IPS-20b (cell line): ENCODE results near the gene UTP14C.
A peak's percentile ranks its signal among the peaks of the same experiment; 100 is the strongest.

Experiments used
- H3K27ac ChIP-seq: one replicate; pipeline ENCODE4 v1.5.1; 2013; ENCODE audit warnings: low read length
- H3K27me3 ChIP-seq: 2 replicates; pipeline ENCODE4 v1.6.1; 2013; ENCODE audit warnings: mild to moderate bottlenecking, low read length, inconsistent platforms; ENCODE audit not compliant: insufficient read depth
- H3K36me3 ChIP-seq: 2 replicates; pipeline ENCODE4 v1.6.1; 2013; ENCODE audit warnings: low read depth, mild to moderate bottlenecking, inconsistent platforms, low read length, moderate library complexity; ENCODE audit not compliant: insufficient read depth
- H3K4me1 ChIP-seq: 2 replicates; pipeline ENCODE4 v1.6.1; 2013; ENCODE audit warnings: mild to moderate bottlenecking, control low read depth, inconsistent platforms, low read length, moderate library complexity; ENCODE audit not compliant: insufficient read depth
- H3K4me3 ChIP-seq: 2 replicates; pipeline ENCODE4 v1.5.1; 2013; ENCODE audit warnings: mild to moderate bottlenecking, low read length, inconsistent platforms
- H3K9ac ChIP-seq: 2 replicates; pipeline ENCODE4 v1.6.1; 2013; ENCODE audit warnings: low read depth, mild to moderate bottlenecking, inconsistent platforms, low read length, moderate library complexity
- H3K9me3 ChIP-seq: 2 replicates; pipeline ENCODE4 v1.6.1; 2013; ENCODE audit warnings: mild to moderate bottlenecking, low read depth, low read length, inconsistent platforms; ENCODE audit not compliant: insufficient read depth

UTP14C gene

GRCh38 chr13:51995677-51996551, 28.6 kb upstream of the UTP14C start:
- Histone ChIP-seq H3K27ac (no peak overlapping the region), H3K4me3 (no peak overlapping the region), H3K4me1 (peaks cover 15% of the 10 kb centered on the region), H3K9ac (no peak overlapping the region), H3K27me3 (no peaks in the 10 kb centered on the region), H3K36me3 (no peaks in the 10 kb centered on the region), H3K9me3 (no peaks in the 10 kb centered on the region)

GRCh38 chr13:51996641-51997040, 27.9 kb upstream of the UTP14C start:
- H3K36me3 ChIP-seq = no peaks in the 10 kb centered on the region
- no peak overlapping the region for H3K4me3 ChIP-seq
- H3K27me3 ChIP-seq = no peaks in the 10 kb centered on the region
- no peak overlapping the region for H3K9ac ChIP-seq
- no peak overlapping the region for H3K27ac ChIP-seq
- H3K9me3 ChIP-seq = no peaks in the 10 kb centered on the region
- peaks cover 15% of the 10 kb centered on the region for H3K4me1 ChIP-seq

GRCh38 chr13:51997186-51997585, 27.3 kb upstream of the UTP14C start:
- Histone ChIP-seq H3K36me3 (no peaks in the 10 kb centered on the region), H3K27ac (no peak overlapping the region), H3K4me3 (no peak overlapping the region), H3K9me3 (no peaks in the 10 kb centered on the region), H3K9ac (no peak overlapping the region), H3K27me3 (no peaks in the 10 kb centered on the region), H3K4me1 (peaks cover 15% of the 10 kb centered on the region)

GRCh38 chr13:51997641-51998330, 26.7 kb upstream of the UTP14C start:
- Histone ChIP-seq H3K4me3 (no peak overlapping the region), H3K9ac (no peak overlapping the region), H3K36me3 (no peaks in the 10 kb centered on the region), H3K27ac (no peak overlapping the region), H3K9me3 (no peaks in the 10 kb centered on the region), H3K27me3 (no peaks in the 10 kb centered on the region), H3K4me1 (peaks cover 15% of the 10 kb centered on the region)

GRCh38 chr13:51998723-51999509, 25.6 kb upstream of the UTP14C start:
- peak overlapping the region; percentile 3; the same call in 1 of the 2 replicates for H3K4me3 ChIP-seq
- H3K36me3 ChIP-seq = no peaks in the 10 kb centered on the region
- H3K9me3 ChIP-seq = no peaks in the 10 kb centered on the region
- H3K27ac ChIP-seq = no peak overlapping the region
- H3K4me1 ChIP-seq = peaks cover 15% of the 10 kb centered on the region
- peak overlapping the region; percentile 35; the same call in 1 of the 2 replicates for H3K9ac ChIP-seq
- H3K27me3 ChIP-seq = no peaks in the 10 kb centered on the region

- Histone ChIP-seq H3K4me1 (peaks cover 15% of the 10 kb centered on the region), H3K9ac (no peak overlapping the region; the same call in 1 of the 2 replicates), H3K4me3 (no peak overlapping the region), H3K9me3 (no peaks in the 10 kb centered on the region), H3K36me3 (no peaks in the 10 kb centered on the region), H3K27ac (no peak overlapping the region), H3K27me3 (no peaks in the 10 kb centered on the region)
Observed at GRCh38 chr13:51999510-51999911, 25.0 kb upstream of the UTP14C start.

- Histone ChIP-seq H3K27ac (no peak overlapping the region), H3K27me3 (no peaks in the 10 kb centered on the region), H3K36me3 (no peaks in the 10 kb centered on the region), H3K4me1 (peaks cover 15% of the 10 kb centered on the region), H3K4me3 (no peak overlapping the region), H3K9me3 (no peaks in the 10 kb centered on the region), H3K9ac (no peak overlapping the region)
Observed at GRCh38 chr13:51999921-52000320, 24.6 kb upstream of the UTP14C start.

GRCh38 chr13:52001120-52001731, 23.3 kb upstream of the UTP14C start:
- Histone ChIP-seq H3K9me3 (no peaks in the 10 kb centered on the region), H3K27ac (no peak overlapping the region), H3K36me3 (no peaks in the 10 kb centered on the region), H3K27me3 (no peaks in the 10 kb centered on the region), H3K4me1 (peaks cover 15% of the 10 kb centered on the region), H3K9ac (no peak overlapping the region), H3K4me3 (no peak overlapping the region)

- H3K27me3 ChIP-seq = no peaks in the 10 kb centered on the region
- H3K9me3 ChIP-seq = no peaks in the 10 kb centered on the region
- no peak overlapping the region for H3K27ac ChIP-seq
- H3K9ac ChIP-seq = no peak overlapping the region
- H3K36me3 ChIP-seq = no peaks in the 10 kb centered on the region
- H3K4me3 ChIP-seq = no peak overlapping the region
- peaks cover 15% of the 10 kb centered on the region for H3K4me1 ChIP-seq
Observed at GRCh38 chr13:52002361-52002760, 22.1 kb upstream of the UTP14C start.

- Histone ChIP-seq H3K36me3 (no peaks in the 10 kb centered on the region), H3K9ac (no peak overlapping the region), H3K27me3 (no peaks in the 10 kb centered on the region), H3K27ac (no peak overlapping the region), H3K4me3 (no peak overlapping the region), H3K4me1 (peaks cover 9% of the 10 kb centered on the region), H3K9me3 (no peaks in the 10 kb centered on the region)
Observed at GRCh38 chr13:52003541-52003940, 20.9 kb upstream of the UTP14C start.

GRCh38 chr13:52004511-52005170, 19.9 kb upstream of the UTP14C start:
- H3K9me3 ChIP-seq = no peaks in the 10 kb centered on the region
- H3K36me3 ChIP-seq = no peaks in the 10 kb centered on the region
- H3K27ac ChIP-seq = no peak overlapping the region
- no peaks in the 10 kb centered on the region for H3K4me1 ChIP-seq
- H3K9ac ChIP-seq = no peak overlapping the region
- H3K27me3 ChIP-seq = peaks cover 9% of the 10 kb centered on the region
- no peak overlapping the region for H3K4me3 ChIP-seq
